AG04450 (cell line): ENCODE data around the gene PIP5K1B. TPM values are rescaled to one million over a fixed set of nuclear protein-coding genes. Genes with fewer than 3 reads are reported as not detected.

Experiments used
- CTCF ChIA-PET: fragments of 300-600, 350-600 bp; formaldehyde crosslinking; extraction: SDS; loops from one replicate; lab custom pipeline; 2022; ENCODE audit warnings: antibody characterized with exemption, inconsistent platforms; lab: Charles Lee
- POLR2A ChIA-PET: fragments of 350-600 bp; formaldehyde crosslinking; extraction: SDS; loops from one replicate; lab custom pipeline; 2021; ENCODE audit warnings: antibody characterized with exemption, inconsistent platforms; lab: Yijun Ruan, JAX
- DNase-seq: peaks from one replicate; pipeline ENCODE4 v3.0.0-alpha.2; 2011; ENCODE audit warnings: low read depth, low spot score
- H3K27ac ChIP-seq: one replicate; pipeline ENCODE4 v1.5.1; 2012; ENCODE audit warnings: low read depth, low read length, control low read depth
- H3K27me3 ChIP-seq: one replicate; pipeline ENCODE4 v1.6.0; 2012; ENCODE audit warnings: low read length; ENCODE audit not compliant: control insufficient read depth, insufficient read depth
- H3K4me3 ChIP-seq: 2 replicates; pipeline ENCODE4 v1.5.1; 2011; ENCODE audit warnings: mild to moderate bottlenecking, low read depth, low read length, control low read depth
- H3K9me3 ChIP-seq: 2 replicates; pipeline ENCODE4 v1.5.1; 2012; ENCODE audit warnings: low read length; ENCODE audit not compliant: control insufficient read depth, insufficient read depth
- polyA plus RNA-seq: library from polyadenylated mRNA; depleted of rRNA; stranded (reverse); fragments of >200 nt; gene quantifications from 2 replicates; pipeline ENCODE4 v1.2.3, GENCODE V29; 2011
- TF ChIP-seq, protein P1 (sequence below): IDR thresholded peaks from 2 replicates; pipeline ENCODE4 v1.5.1; 2011; ENCODE audit warnings: low read depth, low read length, control low read depth, inconsistent platforms

Gene PIP5K1B
- polyA plus RNA-seq, 1 experiment, result not detected

DNA sequence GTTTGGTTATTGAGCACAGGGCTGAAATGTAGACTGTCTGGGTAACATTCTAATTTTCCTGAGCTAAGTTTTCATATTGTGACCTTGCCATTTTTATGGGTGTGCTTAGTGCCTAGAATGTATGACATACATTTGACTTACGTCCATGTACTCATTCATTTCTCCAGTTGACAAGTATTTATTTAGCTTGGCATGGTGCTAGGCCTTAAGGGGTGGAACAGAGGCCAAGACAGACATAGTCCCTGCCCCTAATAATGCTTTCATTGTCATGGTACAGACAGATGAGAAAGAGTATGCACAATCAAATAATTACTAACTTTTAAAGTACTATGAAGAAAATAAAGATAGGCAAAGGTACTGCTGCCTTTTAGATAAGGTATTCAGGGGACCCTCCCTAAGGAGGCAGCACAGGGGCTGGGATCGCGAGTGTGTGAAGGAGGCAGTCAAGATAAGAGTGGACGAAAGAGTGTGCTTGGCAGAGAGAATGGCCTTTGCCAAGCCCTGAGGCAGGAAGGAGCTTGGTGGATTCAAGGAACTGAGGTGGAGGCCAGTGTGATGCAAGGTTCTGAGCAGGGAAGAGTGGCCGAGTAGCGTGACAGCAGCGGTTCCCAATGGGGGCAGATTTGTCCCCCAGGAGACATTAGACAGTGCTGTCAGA, 128.0 kb downstream of the PIP5K1B start:
- TF ChIP-seq, protein P1, sequence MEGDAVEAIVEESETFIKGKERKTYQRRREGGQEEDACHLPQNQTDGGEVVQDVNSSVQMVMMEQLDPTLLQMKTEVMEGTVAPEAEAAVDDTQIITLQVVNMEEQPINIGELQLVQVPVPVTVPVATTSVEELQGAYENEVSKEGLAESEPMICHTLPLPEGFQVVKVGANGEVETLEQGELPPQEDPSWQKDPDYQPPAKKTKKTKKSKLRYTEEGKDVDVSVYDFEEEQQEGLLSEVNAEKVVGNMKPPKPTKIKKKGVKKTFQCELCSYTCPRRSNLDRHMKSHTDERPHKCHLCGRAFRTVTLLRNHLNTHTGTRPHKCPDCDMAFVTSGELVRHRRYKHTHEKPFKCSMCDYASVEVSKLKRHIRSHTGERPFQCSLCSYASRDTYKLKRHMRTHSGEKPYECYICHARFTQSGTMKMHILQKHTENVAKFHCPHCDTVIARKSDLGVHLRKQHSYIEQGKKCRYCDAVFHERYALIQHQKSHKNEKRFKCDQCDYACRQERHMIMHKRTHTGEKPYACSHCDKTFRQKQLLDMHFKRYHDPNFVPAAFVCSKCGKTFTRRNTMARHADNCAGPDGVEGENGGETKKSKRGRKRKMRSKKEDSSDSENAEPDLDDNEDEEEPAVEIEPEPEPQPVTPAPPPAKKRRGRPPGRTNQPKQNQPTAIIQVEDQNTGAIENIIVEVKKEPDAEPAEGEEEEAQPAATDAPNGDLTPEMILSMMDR, result no peak
- Histone ChIP-seq H3K4me3 (no peak overlapping the region), H3K27ac (no peak overlapping the region), H3K9me3 (no peaks in the 10 kb centered on the region), H3K27me3 (peaks cover 3% of the 10 kb centered on the region)
- ChIA-PET POLR2A (no interaction called here), CTCF (interaction anchor here (0.6 to 1.3 kb wide), 2 partner anchors 14 to 271 kb away, joined by 3 to 10 read pairs; no protein-coding TSS in a partner anchor)
- DNase-seq, result no peak

DNA sequence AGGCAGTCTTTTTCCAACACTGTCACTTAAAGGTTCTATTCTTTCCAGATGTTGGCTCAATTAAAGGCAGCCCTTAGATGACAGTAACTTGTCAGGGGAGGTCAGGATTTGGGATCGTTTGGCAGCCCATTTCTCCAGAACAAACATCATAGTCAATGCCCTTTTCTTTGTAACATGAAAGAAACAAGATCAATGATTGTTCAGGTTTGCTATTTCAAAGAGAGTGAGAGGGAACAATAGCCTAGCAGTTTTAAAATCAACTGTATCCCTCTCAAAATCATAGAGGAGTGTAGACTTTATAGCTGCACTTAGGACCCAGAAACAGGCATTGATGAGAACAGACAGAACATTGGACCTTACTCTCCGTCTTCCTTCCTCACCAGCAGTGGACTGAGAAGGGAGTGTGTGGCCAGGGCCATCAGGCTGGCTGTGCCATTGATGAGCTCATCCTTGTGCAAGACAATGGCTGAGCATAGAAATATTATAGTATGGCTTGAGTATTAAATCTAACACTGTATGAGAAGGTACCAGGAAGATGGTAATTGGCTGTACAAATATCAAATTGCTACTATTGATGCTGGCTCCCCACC, 130.0 kb downstream of the PIP5K1B start:
- CTCF ChIA-PET, result no interaction called here
- Histone ChIP-seq H3K9me3 (no peaks in the 10 kb centered on the region), H3K4me3 (no peak overlapping the region)

DNA sequence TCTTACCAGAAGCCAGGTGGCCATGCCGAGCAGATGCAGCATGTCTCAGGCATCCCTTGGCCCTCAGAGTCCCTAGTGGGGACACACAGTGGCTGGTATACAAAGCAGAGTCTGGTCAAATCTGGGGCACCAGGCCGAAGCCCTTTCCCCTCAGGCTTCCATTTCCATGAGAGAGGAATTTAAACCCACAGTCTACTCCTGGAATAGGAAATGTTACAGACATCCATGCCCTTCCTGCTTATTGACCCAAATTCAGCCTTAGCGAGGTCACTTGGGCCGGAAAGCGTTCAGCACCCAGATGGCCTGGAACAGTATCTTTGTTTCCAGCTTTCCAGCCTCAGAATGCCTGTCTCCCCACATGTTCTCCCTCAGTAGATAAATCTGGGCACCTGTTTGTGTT, 131.7 kb downstream of the PIP5K1B start:
- Histone ChIP-seq H3K4me3 (no peak overlapping the region), H3K27ac (no peak overlapping the region), H3K9me3 (no peaks in the 10 kb centered on the region), H3K27me3 (no peaks in the 10 kb centered on the region)
- TF ChIP-seq, protein P1, result no peak
- ChIA-PET CTCF (no interaction called here), POLR2A (no interaction called here)
- no peak for DNase-seq

More for the DNA sequence above, 130.0 kb downstream of the PIP5K1B start:
- TF ChIP-seq, protein P1, result no peak
- Histone ChIP-seq H3K27ac (no peak overlapping the region), H3K27me3 (no peaks in the 10 kb centered on the region)
- no peak for DNase-seq
- POLR2A ChIA-PET, result no interaction called here

DNA sequence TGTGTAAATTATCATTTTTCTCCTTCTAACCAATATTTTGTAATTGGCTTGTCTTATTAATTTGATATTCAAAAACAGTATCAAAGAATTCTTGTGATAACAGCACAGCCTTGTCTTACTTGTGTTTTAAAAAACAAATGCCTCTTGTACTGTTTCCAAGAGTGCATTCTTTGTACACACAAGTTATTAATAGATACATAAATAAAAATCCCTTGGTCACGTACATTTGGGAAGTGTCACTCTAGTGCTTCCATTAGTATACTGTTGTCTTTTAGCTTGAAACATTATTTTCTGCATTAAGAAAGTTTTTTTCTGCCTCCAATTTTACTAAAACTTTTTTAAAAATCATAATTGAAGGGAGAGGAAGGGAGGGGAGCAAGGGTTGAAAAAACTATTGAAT, 133.2 kb downstream of the PIP5K1B start:
- ChIA-PET CTCF (no interaction called here), POLR2A (no interaction called here)
- Histone ChIP-seq H3K9me3 (no peaks in the 10 kb centered on the region), H3K27ac (no peak overlapping the region), H3K27me3 (no peaks in the 10 kb centered on the region), H3K4me3 (no peak overlapping the region)
- TF ChIP-seq, protein P1, result no peak
- DNase-seq, result no peak

DNA sequence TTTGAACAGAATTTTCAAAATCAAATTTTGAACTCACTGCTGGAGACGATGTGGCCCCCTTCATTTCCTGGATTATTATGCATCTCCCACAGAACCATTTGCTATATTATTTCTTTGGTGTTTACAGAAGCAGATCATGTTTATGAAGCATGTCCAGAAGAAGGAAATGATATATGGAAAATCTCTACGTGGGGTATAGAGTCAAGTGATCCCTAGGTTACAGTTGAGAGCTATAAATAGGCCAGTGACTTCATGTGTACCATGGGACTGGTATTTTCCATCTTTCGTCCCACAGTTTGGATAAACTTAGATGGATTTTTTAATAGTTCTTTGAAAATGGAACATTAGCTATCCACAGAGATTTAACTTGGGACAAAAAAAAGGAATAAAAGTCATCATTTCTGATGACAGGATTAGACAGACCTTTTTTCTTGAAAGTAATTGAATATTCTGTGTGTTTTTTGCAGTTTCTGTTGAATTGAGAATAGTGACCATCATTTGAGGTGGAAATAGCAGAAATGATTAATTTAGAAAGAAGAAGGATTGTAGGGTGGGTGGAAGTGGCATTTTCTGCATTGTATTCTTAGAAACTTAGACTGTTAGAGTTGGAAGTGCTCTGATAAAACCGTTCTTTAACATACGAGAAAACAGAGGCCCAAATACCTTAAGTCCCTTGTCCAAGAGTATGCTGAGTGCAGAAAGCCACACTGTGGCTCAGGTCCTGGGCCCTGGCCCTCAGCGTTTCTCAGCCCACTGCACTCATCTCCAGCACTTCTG, 136.4 kb downstream of the PIP5K1B start:
- Histone ChIP-seq H3K9me3 (no peaks in the 10 kb centered on the region), H3K27ac (no peak overlapping the region), H3K4me3 (no peak overlapping the region), H3K27me3 (no peaks in the 10 kb centered on the region)
- TF ChIP-seq, protein P1, result no peak
- ChIA-PET POLR2A (no interaction called here), CTCF (no interaction called here)
- DNase-seq, result no peak
